Activated CD8-positive, alpha-beta memory T cell treated with anti-CD3 and anti-CD28 coated beads, Interleukin-2, amount 10 ng/mL, durations not matched to agents 7 days and 5 days (primary cell): ENCODE results near the gene RTRAF. TPM values are rescaled to one million over a fixed set of nuclear protein-coding genes. Genes with fewer than 3 reads are reported as not detected.
A peak's percentile ranks its signal among the peaks of the same experiment; 100 is the strongest.

Experiments used
- ATAC-seq: fragments of 150-1000 bp; cut with Tn5 transposase; one replicate; pipeline ENCODE4 v1.10.0; 2021; ENCODE audit warnings: moderate library complexity
- CTCF ChIA-PET: fragments of 350-600 bp; sonication (Branson Sonifier 250); formaldehyde crosslinking; loops from one replicate; lab custom pipeline; 2021; ENCODE audit warnings: antibody characterized with exemption; lab: Charles Lee
- DNase-seq: peaks from one replicate; pipeline ENCODE4 v3.0.0-alpha.2; 2020
- H3K27ac Mint-ChIP-seq: one replicate; pipeline ENCODE4 v1.8.0; 2021; ENCODE audit warnings: mild to moderate bottlenecking, mixed read lengths
- H3K27me3 Mint-ChIP-seq: one replicate; pipeline ENCODE4 v1.8.0; 2021; ENCODE audit warnings: mixed read lengths
- H3K36me3 Mint-ChIP-seq: one replicate; pipeline ENCODE4 v1.8.0; 2021; ENCODE audit warnings: mild to moderate bottlenecking, mixed read lengths
- H3K4me1 Mint-ChIP-seq: one replicate; pipeline ENCODE4 v1.8.0; 2021; ENCODE audit warnings: mixed read lengths
- H3K4me3 Mint-ChIP-seq: one replicate; pipeline ENCODE4 v1.8.0; 2021; ENCODE audit warnings: mild to moderate bottlenecking, moderate library complexity, mixed read lengths
- H3K9me3 Mint-ChIP-seq: one replicate; pipeline ENCODE4 v1.8.0; 2022; ENCODE audit warnings: low read depth, mixed read lengths
- total RNA-seq, 2 experiments: library from RNA; stranded (reverse); gene quantifications; one replicate each; pipeline ENCODE4 v1.2.3, GENCODE V29; 2021

RTRAF gene
- total RNA-seq, 2 experiments from 2014 or later: 147 to 180 TPM

- CTCF ChIA-PET: interaction anchor here (2.8 kb wide), 1 partner anchor 9 kb away, joined by 10 read pairs; no protein-coding TSS in a partner anchor
These were observed 19.4 kb upstream of the RTRAF start for GRCh38 chr14:51969852-51970540.

GRCh38 chr14:51972566-51972965 lies 16.8 kb upstream of the RTRAF start:
- peaks cover 15% of the 10 kb centered on the region for H3K36me3 Mint-ChIP-seq
- no peak for DNase-seq
- no peak for ATAC-seq
- no peak overlapping the region for H3K27ac Mint-ChIP-seq
- no peaks in the 10 kb centered on the region for H3K27me3 Mint-ChIP-seq
- CTCF ChIA-PET: no interaction called here
- H3K9me3 Mint-ChIP-seq: no peaks in the 10 kb centered on the region
- H3K4me1 Mint-ChIP-seq: no peaks in the 10 kb centered on the region
- H3K4me3 Mint-ChIP-seq: no peak overlapping the region

More at GRCh38 chr14:51969852-51970540, 19.4 kb upstream of the RTRAF start:
- DNase-seq: no peak
- Mint-ChIP-seq H3K27me3 (no peaks in the 10 kb centered on the region), H3K27ac (no peak overlapping the region), H3K9me3 (no peaks in the 10 kb centered on the region), H3K4me1 (no peaks in the 10 kb centered on the region), H3K4me3 (no peak overlapping the region), H3K36me3 (peaks cover 28% of the 10 kb centered on the region)
- no peak for ATAC-seq

- H3K27me3 Mint-ChIP-seq: no peaks in the 10 kb centered on the region
- CTCF ChIA-PET: no interaction called here
- no peak overlapping the region for H3K27ac Mint-ChIP-seq
- H3K4me3 Mint-ChIP-seq: no peak overlapping the region
- ATAC-seq: no peak
- no peaks in the 10 kb centered on the region for H3K36me3 Mint-ChIP-seq
- peaks cover 23% of the 10 kb centered on the region for H3K4me1 Mint-ChIP-seq
- H3K9me3 Mint-ChIP-seq: no peaks in the 10 kb centered on the region
- no peak for DNase-seq
These were observed 12.3 kb upstream of the RTRAF start for GRCh38 chr14:51977075-51977474.

- CTCF ChIA-PET: interaction anchor here (0.7 to 2.8 kb wide), 28 partner anchors 8 to 695 kb away, joined by 3 to 11 read pairs (median 4); partner anchors contain the start of genes FRMD6 and GNG2
- Mint-ChIP-seq H3K27me3 (no peaks in the 10 kb centered on the region), H3K27ac (no peak overlapping the region)
These were observed 10.7 kb upstream of the RTRAF start for GRCh38 chr14:51978681-51979085.

GRCh38 chr14:51979088-51979709 lies 10.1 kb upstream of the RTRAF start:
- no peak overlapping the region for H3K4me3 Mint-ChIP-seq
- no peaks in the 10 kb centered on the region for H3K27me3 Mint-ChIP-seq
- no peak overlapping the region for H3K27ac Mint-ChIP-seq
- CTCF ChIA-PET: interaction anchor here (0.7 to 2.8 kb wide), 33 partner anchors 9 to 696 kb away, joined by 3 to 11 read pairs (median 4); partner anchors contain the start of genes FRMD6 and GNG2
- no peaks in the 10 kb centered on the region for H3K9me3 Mint-ChIP-seq
- no peaks in the 10 kb centered on the region for H3K36me3 Mint-ChIP-seq
- ATAC-seq: peak; percentile 74
- H3K4me1 Mint-ChIP-seq: peaks cover 23% of the 10 kb centered on the region
- peak; percentile 87 for DNase-seq

More at GRCh38 chr14:51978681-51979085, 10.7 kb upstream of the RTRAF start:
- Mint-ChIP-seq H3K4me3 (no peak overlapping the region), H3K36me3 (no peaks in the 10 kb centered on the region), H3K4me1 (peaks cover 23% of the 10 kb centered on the region), H3K9me3 (no peaks in the 10 kb centered on the region)
- DNase-seq: no peak
- ATAC-seq: no peak

GRCh38 chr14:51981218-51981854 lies 8.0 kb upstream of the RTRAF start:
- Mint-ChIP-seq H3K4me1 (peaks cover 23% of the 10 kb centered on the region), H3K9me3 (no peaks in the 10 kb centered on the region), H3K36me3 (no peaks in the 10 kb centered on the region), H3K27ac (no peak overlapping the region), H3K27me3 (no peaks in the 10 kb centered on the region), H3K4me3 (no peak overlapping the region)
- DNase-seq (peak; percentile 48), ATAC-seq (peak; percentile 76)
- CTCF ChIA-PET: interaction anchor here (1.0 to 1.8 kb wide), 4 partner anchors 55 to 144 kb away, joined by 3 to 5 read pairs (median 3); partner anchors contain the start of gene GNG2

GRCh38 chr14:51988221-51988620 lies 1.1 kb upstream of the RTRAF start:
- no peaks in the 10 kb centered on the region for H3K27me3 Mint-ChIP-seq
- H3K27ac Mint-ChIP-seq: peak overlapping the region; percentile 92
- CTCF ChIA-PET: interaction anchor here (1.7 kb wide), 1 partner anchor 10 kb away, joined by 7 read pairs; no protein-coding TSS in a partner anchor

GRCh38 chr14:51990488-51990887 lies 1.1 kb downstream of the RTRAF start:
- DNase-seq (no peak), ATAC-seq (no peak)
- CTCF ChIA-PET: interaction anchor here (0.6 to 1.1 kb wide), 2 partner anchors 11 to 620 kb away, joined by 4 read pairs; no protein-coding TSS in a partner anchor
- no peaks in the 10 kb centered on the region for H3K27me3 Mint-ChIP-seq
- peaks cover 48% of the 10 kb centered on the region for H3K4me1 Mint-ChIP-seq
- peak overlapping the region; percentile 92 for H3K4me3 Mint-ChIP-seq
- H3K27ac Mint-ChIP-seq: peak overlapping the region; percentile 92
- H3K9me3 Mint-ChIP-seq: no peaks in the 10 kb centered on the region
- H3K36me3 Mint-ChIP-seq: peaks cover 26% of the 10 kb centered on the region

More at GRCh38 chr14:51988221-51988620, 1.1 kb upstream of the RTRAF start:
- H3K4me3 Mint-ChIP-seq: no peak overlapping the region
- H3K4me1 Mint-ChIP-seq: peaks cover 31% of the 10 kb centered on the region
- no peak for DNase-seq
- ATAC-seq: no peak
- H3K9me3 Mint-ChIP-seq: no peaks in the 10 kb centered on the region
- H3K36me3 Mint-ChIP-seq: peaks cover 9% of the 10 kb centered on the region

GRCh38 chr14:51993285-51993920 lies 4.1 kb downstream of the RTRAF start:
- Mint-ChIP-seq H3K27me3 (no peaks in the 10 kb centered on the region), H3K4me3 (peak overlapping the region; percentile 3), H3K4me1 (peaks cover 52% of the 10 kb centered on the region), H3K36me3 (peaks cover 36% of the 10 kb centered on the region), H3K9me3 (no peaks in the 10 kb centered on the region), H3K27ac (peak overlapping the region; percentile 48)
- ATAC-seq (no peak), DNase-seq (no peak)
- CTCF ChIA-PET: no interaction called here

- Mint-ChIP-seq H3K36me3 (peaks cover 49% of the 10 kb centered on the region), H3K4me1 (peaks cover 39% of the 10 kb centered on the region), H3K27ac (no peak overlapping the region), H3K4me3 (no peak overlapping the region), H3K9me3 (no peaks in the 10 kb centered on the region), H3K27me3 (no peaks in the 10 kb centered on the region)
- CTCF ChIA-PET: interaction anchor here (0.7 to 1.6 kb wide), 9 partner anchors 10 to 477 kb away, joined by 3 to 5 read pairs (median 4); partner anchors contain the start of gene PTGDR
- no peak for ATAC-seq
- no peak for DNase-seq
These were observed 6.9 kb downstream of the RTRAF start for GRCh38 chr14:51996148-51996746.

- no peak overlapping the region for H3K4me3 Mint-ChIP-seq
- no peaks in the 10 kb centered on the region for H3K9me3 Mint-ChIP-seq
- DNase-seq (no peak), ATAC-seq (no peak)
- peaks cover 55% of the 10 kb centered on the region for H3K36me3 Mint-ChIP-seq
- H3K4me1 Mint-ChIP-seq: peaks cover 26% of the 10 kb centered on the region
- no peak overlapping the region for H3K27ac Mint-ChIP-seq
- CTCF ChIA-PET: no interaction called here
- H3K27me3 Mint-ChIP-seq: no peaks in the 10 kb centered on the region
These were observed 9.0 kb downstream of the RTRAF start for GRCh38 chr14:51998348-51998747.

- DNase-seq (no peak), ATAC-seq (no peak)
- no peak overlapping the region for H3K4me3 Mint-ChIP-seq
- H3K36me3 Mint-ChIP-seq: peaks cover 51% of the 10 kb centered on the region
- CTCF ChIA-PET: no interaction called here
- peaks cover 19% of the 10 kb centered on the region for H3K4me1 Mint-ChIP-seq
- no peaks in the 10 kb centered on the region for H3K9me3 Mint-ChIP-seq
- H3K27me3 Mint-ChIP-seq: no peaks in the 10 kb centered on the region
- H3K27ac Mint-ChIP-seq: no peak overlapping the region
These were observed 9.7 kb downstream of the RTRAF start for GRCh38 chr14:51999084-51999483.
